Skin epidermis (tissue), 12 donors: ENCODE data around the gene PRR35.
A peak's percentile ranks its signal among the peaks of the same experiment; 100 is the strongest.

Experiments used
- H3K27ac ChIP-seq, 21 experiments: fragments of 200-600 bp; sonication (generic) in 11 of 21; one replicate each; pipeline ENCODE4 v1.5.0; 2020; ENCODE audit warnings: mild to moderate bottlenecking in 3 of 21, inconsistent platforms in 2 of 21, moderate library complexity in 2 of 21
- H3K4me3 ChIP-seq, 7 experiments: fragments of 200-600 bp; sonication (generic) in 2 of 7; one replicate each; pipeline ENCODE4 v1.5.0; 2020; ENCODE audit warnings: inconsistent platforms in 2 of 7, mild to moderate bottlenecking in 2 of 7, moderate library complexity in 1 of 7

The PRR35 gene

GRCh38 chr16:574021-574760, 14.0 kb downstream of the PRR35 start:
- Histone ChIP-seq H3K27ac (no peak overlapping the region), H3K4me3 (no peak overlapping the region)

- H3K4me3 ChIP-seq: no peak overlapping the region
- H3K27ac ChIP-seq: no peak overlapping the region
Measured at GRCh38 chr16:575354-576196, 15.4 kb downstream of the PRR35 start.

- Histone ChIP-seq H3K4me3 (no peak overlapping the region), H3K27ac (no peak overlapping the region)
Measured at GRCh38 chr16:576197-576822, 16.1 kb downstream of the PRR35 start.

- H3K4me3 ChIP-seq: no peak overlapping the region
- no peak overlapping the region for H3K27ac ChIP-seq
Measured at GRCh38 chr16:576823-577201, 16.6 kb downstream of the PRR35 start.

- Histone ChIP-seq H3K4me3 (no peak overlapping the region), H3K27ac (no peak overlapping the region)
Measured at GRCh38 chr16:577796-578195, 17.6 kb downstream of the PRR35 start.

GRCh38 chr16:578232-578869, 18.2 kb downstream of the PRR35 start:
- Histone ChIP-seq H3K4me3 (no peak overlapping the region), H3K27ac (no peak overlapping the region)

GRCh38 chr16:578870-579405, 18.7 kb downstream of the PRR35 start:
- no peak overlapping the region for H3K27ac ChIP-seq
- no peak overlapping the region for H3K4me3 ChIP-seq

GRCh38 chr16:580141-580945, 20.1 kb downstream of the PRR35 start:
- Histone ChIP-seq H3K4me3 (no peak overlapping the region), H3K27ac (no peak overlapping the region)

- no peak overlapping the region for H3K4me3 ChIP-seq
- H3K27ac ChIP-seq: no peak overlapping the region
Measured at GRCh38 chr16:580946-581498, 20.8 kb downstream of the PRR35 start.

- Histone ChIP-seq H3K4me3 (no peak overlapping the region), H3K27ac (no peak overlapping the region)
Measured at GRCh38 chr16:582218-582613, 22.0 kb downstream of the PRR35 start.

GRCh38 chr16:582614-583331, 22.6 kb downstream of the PRR35 start:
- H3K27ac ChIP-seq: no peak overlapping the region
- H3K4me3 ChIP-seq: no peak overlapping the region

- no peak overlapping the region for H3K27ac ChIP-seq
Measured at GRCh38 chr16:583470-583814, 23.2 kb downstream of the PRR35 start.

GRCh38 chr16:583815-584591, 23.8 kb downstream of the PRR35 start:
- Histone ChIP-seq H3K4me3 (no peak overlapping the region), H3K27ac (no peak overlapping the region)

More at GRCh38 chr16:583470-583814, 23.2 kb downstream of the PRR35 start:
- no peak overlapping the region for H3K4me3 ChIP-seq

- Histone ChIP-seq H3K27ac (no peak overlapping the region), H3K4me3 (no peak overlapping the region)
Measured at GRCh38 chr16:585351-585750, 25.2 kb downstream of the PRR35 start.

- no peak overlapping the region for H3K4me3 ChIP-seq
- H3K27ac ChIP-seq: no peak overlapping the region
Measured at GRCh38 chr16:586047-586644, 26.0 kb downstream of the PRR35 start.

- Histone ChIP-seq H3K4me3 (no peak overlapping the region), H3K27ac (peak overlapping the region in 1 of 21 experiments; percentile 94)
Measured at GRCh38 chr16:586645-587590, 26.7 kb downstream of the PRR35 start.
